CD4-positive, alpha-beta T cell (primary cell): ENCODE measurements around the gene CDH18. TPM values are rescaled to one million over a fixed set of nuclear protein-coding genes. Genes with fewer than 3 reads are reported as not detected.

Experiments used
- ATAC-seq: fragments of 200-7000 bp; cut with Tn5 transposase; one replicate; pipeline ENCODE4 v1.10.0; 2022; ENCODE audit warnings: mild to moderate bottlenecking; ENCODE audit not compliant: poor library complexity
- CTCF ChIA-PET: fragments of 350-600 bp; sonication (Branson Sonifier 250); formaldehyde crosslinking; loops from one replicate; lab custom pipeline; 2021; ENCODE audit warnings: antibody characterized with exemption, inconsistent platforms; lab: Charles Lee
- POLR2A ChIA-PET: fragments of 350-600 bp; sonication (Branson Sonifier 250); formaldehyde crosslinking; loops from one replicate; lab custom pipeline; 2021; ENCODE audit warnings: antibody characterized with exemption, inconsistent platforms; lab: Charles Lee
- DNase-seq, 14 experiments: peaks; one replicate each; pipeline ENCODE4 v3.0.0-alpha.2; 2013 to 2020; ENCODE audit warnings: mixed read lengths in 2 of 14
- H3K27ac ChIP-seq, 2 donors: one replicate each; pipeline versions ENCODE4 v1.5.1 to v1.7.0; 2013; ENCODE audit warnings: low read length in 2 of 2, low read depth in 1 of 2, mild to moderate bottlenecking in 1 of 2
- H3K27me3 ChIP-seq, 2 experiments: 1 replicate in 1 of 2; 2 replicates in 1 of 2; pipeline versions ENCODE4 v1.6.1 to v1.7.0; 2013; ENCODE audit warnings: low read length in 2 of 2, control low read depth in 1 of 2, mild to moderate bottlenecking in 1 of 2, moderate library complexity in 1 of 2; ENCODE audit not compliant: insufficient read depth in 2 of 2, control insufficient read depth in 1 of 2
- H3K36me3 ChIP-seq: one replicate; pipeline ENCODE4 v1.6.1; 2013; ENCODE audit warnings: low read length, control low read depth; ENCODE audit not compliant: insufficient read depth
- H3K4me1 ChIP-seq: one replicate; pipeline ENCODE4 v1.6.1; 2013; ENCODE audit warnings: low read length, control low read depth; ENCODE audit not compliant: insufficient read depth
- H3K4me3 ChIP-seq: one replicate; pipeline ENCODE4 v1.5.1; 2013; ENCODE audit warnings: mild to moderate bottlenecking, low read length, moderate library complexity
- H3K9me3 ChIP-seq, 2 experiments: 1 replicate in 1 of 2; 2 replicates in 1 of 2; pipeline versions ENCODE4 v1.6.1 to v1.7.0; 2013; ENCODE audit warnings: low read length in 2 of 2, mild to moderate bottlenecking in 2 of 2, control low read depth in 1 of 2, moderate library complexity in 1 of 2; ENCODE audit not compliant: control insufficient read depth in 1 of 2, insufficient read depth in 1 of 2
- H3K27ac Mint-ChIP-seq: one replicate; pipeline ENCODE4 v1.8.0; 2020; ENCODE audit warnings: mixed read lengths
- H3K27me3 Mint-ChIP-seq: one replicate; pipeline ENCODE4 v1.8.0; 2021; ENCODE audit warnings: mixed read lengths
- H3K36me3 Mint-ChIP-seq: one replicate; pipeline ENCODE4 v1.8.0; 2021; ENCODE audit warnings: low read depth, mixed read lengths
- H3K4me1 Mint-ChIP-seq: one replicate; pipeline ENCODE4 v1.8.0; 2021; ENCODE audit warnings: low read depth, mixed read lengths
- H3K4me3 Mint-ChIP-seq: one replicate; pipeline ENCODE4 v1.8.0; 2020; ENCODE audit warnings: mild to moderate bottlenecking, mixed read lengths
- H3K9me3 Mint-ChIP-seq: one replicate; pipeline ENCODE4 v1.8.0; 2020; ENCODE audit warnings: mixed read lengths
- intact Hi-C, 2 experiments: fragments of 100-400 bp; cut with DNase I in 1 of 2; cut with micrococcal nuclease in 1 of 2; formaldehyde crosslinking; loops; one replicate each; pipeline versions ENCODE4 v1.15.1 to v1.9.0; 2023 to 2025; cut with DNase I, micrococcal nuclease
- total RNA-seq, 174 experiments: library from RNA in 2 of 174; stranded (reverse) in 2 of 174; gene quantifications; one replicate each; pipeline ENCODE4 v1.2.3 and lab custom pipeline; 2021 to 2026
- TF ChIP-seq, protein P1 (sequence below): fragments of 200-600 bp; IDR thresholded peaks from one replicate; pipeline ENCODE4 v1.8.0; 2022; ENCODE audit warnings: antibody characterized with exemption, mild to moderate bottlenecking

Gene CDH18
- total RNA-seq, 2 experiments from 2014 or later: not detected

DNA sequence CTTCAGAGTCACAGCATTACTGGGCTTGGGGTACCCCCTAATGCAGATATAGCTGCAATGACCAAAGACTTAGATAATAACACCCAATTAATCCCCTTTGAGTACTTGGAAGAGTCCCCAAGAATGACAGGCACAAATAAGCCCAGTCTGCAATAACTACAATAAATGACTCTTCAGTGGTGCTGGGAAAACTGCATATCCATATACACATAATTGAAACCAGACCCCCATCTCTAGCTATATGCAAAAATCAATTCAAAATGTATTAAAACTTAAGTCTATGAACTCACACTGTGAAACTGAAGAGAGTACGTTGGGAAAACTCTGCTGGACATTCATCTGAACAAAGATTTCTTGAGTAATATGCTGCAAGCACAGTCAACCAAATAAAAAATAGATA lies 422.5 kb downstream of the CDH18 start:
- Mint-ChIP-seq H3K9me3 (peaks cover 8% of the 10 kb centered on the region), H3K4me3 (no peak overlapping the region), H3K27me3 (no peaks in the 10 kb centered on the region), H3K36me3 (no peaks in the 10 kb centered on the region), H3K27ac (no peak overlapping the region), H3K4me1 (no peaks in the 10 kb centered on the region)
- H3K27me3 ChIP-seq: no peaks in the 10 kb centered on the region
- no peak for DNase-seq
- no peaks in the 10 kb centered on the region for H3K36me3 ChIP-seq
- H3K4me3 ChIP-seq: no peak overlapping the region
- H3K27ac ChIP-seq: no peak overlapping the region
- H3K4me1 ChIP-seq: no peaks in the 10 kb centered on the region
- no peak for ATAC-seq
- H3K9me3 ChIP-seq: peaks cover 4 to 5% of the 10 kb centered on the region in 2 experiments
- TF ChIP-seq, protein P1, sequence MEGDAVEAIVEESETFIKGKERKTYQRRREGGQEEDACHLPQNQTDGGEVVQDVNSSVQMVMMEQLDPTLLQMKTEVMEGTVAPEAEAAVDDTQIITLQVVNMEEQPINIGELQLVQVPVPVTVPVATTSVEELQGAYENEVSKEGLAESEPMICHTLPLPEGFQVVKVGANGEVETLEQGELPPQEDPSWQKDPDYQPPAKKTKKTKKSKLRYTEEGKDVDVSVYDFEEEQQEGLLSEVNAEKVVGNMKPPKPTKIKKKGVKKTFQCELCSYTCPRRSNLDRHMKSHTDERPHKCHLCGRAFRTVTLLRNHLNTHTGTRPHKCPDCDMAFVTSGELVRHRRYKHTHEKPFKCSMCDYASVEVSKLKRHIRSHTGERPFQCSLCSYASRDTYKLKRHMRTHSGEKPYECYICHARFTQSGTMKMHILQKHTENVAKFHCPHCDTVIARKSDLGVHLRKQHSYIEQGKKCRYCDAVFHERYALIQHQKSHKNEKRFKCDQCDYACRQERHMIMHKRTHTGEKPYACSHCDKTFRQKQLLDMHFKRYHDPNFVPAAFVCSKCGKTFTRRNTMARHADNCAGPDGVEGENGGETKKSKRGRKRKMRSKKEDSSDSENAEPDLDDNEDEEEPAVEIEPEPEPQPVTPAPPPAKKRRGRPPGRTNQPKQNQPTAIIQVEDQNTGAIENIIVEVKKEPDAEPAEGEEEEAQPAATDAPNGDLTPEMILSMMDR: no peak
- ChIA-PET POLR2A (no interaction called here), CTCF (no interaction called here)
- intact Hi-C loops: no loop called here

DNA sequence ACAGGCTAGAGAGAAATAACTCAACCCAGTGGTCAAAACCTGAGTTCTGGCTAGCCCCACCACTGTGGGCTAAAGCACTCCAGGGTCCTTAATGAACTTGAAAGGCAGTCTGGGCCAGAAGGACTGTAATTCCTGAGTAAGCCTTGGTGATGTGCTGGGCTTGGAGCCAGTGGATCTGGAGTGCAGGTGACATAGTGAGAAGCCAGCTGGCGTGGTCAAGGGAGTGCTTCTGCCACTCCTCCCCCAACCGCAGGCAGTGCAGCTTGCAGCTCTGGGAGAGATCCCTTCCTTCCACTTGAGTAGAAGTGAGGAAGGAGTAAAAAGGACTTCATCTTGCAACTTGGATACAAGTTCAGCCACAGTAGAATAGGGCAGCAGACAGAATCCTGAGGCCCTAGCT lies 424.0 kb downstream of the CDH18 start:
- Mint-ChIP-seq H3K27ac (no peak overlapping the region), H3K36me3 (no peaks in the 10 kb centered on the region), H3K4me1 (no peaks in the 10 kb centered on the region), H3K4me3 (no peak overlapping the region), H3K27me3 (no peaks in the 10 kb centered on the region), H3K9me3 (peaks cover 10% of the 10 kb centered on the region)
- Histone ChIP-seq H3K4me3 (no peak overlapping the region), H3K36me3 (no peaks in the 10 kb centered on the region), H3K27ac (no peak overlapping the region), H3K9me3 (peaks cover under 1 to 4% of the 10 kb centered on the region in 2 experiments), H3K27me3 (no peaks in the 10 kb centered on the region), H3K4me1 (no peaks in the 10 kb centered on the region)
- CTCF ChIA-PET: no interaction called here
- ATAC-seq (no peak), DNase-seq (no peak)
- intact Hi-C loops: no loop called here
- TF ChIP-seq, protein P1: no peak
- POLR2A ChIA-PET: no interaction called here

DNA sequence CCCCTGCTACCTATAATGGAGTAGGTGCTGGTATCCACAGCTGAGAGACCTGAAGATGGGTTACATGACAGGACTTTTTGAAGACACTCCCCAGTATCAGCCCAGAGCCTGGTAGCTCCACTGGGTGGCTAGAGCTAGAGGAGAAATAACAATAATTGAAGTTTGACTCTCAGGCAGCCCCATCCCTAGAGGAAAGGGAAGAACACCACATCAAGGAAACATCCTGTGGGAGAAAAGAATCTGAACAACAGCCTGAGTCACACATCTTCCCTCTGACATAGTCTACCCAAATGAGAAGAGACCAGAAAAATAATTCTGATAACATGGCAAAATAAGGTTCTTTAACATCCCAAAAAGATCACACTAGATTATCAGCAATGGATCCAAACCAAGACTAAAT lies 432.1 kb downstream of the CDH18 start:
- Mint-ChIP-seq H3K36me3 (no peaks in the 10 kb centered on the region), H3K4me1 (no peaks in the 10 kb centered on the region), H3K9me3 (peaks cover 16% of the 10 kb centered on the region), H3K27ac (no peak overlapping the region), H3K4me3 (no peak overlapping the region), H3K27me3 (no peaks in the 10 kb centered on the region)
- DNase-seq: no peak
- intact Hi-C loops: no loop called here
- POLR2A ChIA-PET: no interaction called here
- TF ChIP-seq, protein P1: no peak
- Histone ChIP-seq H3K4me1 (no peaks in the 10 kb centered on the region), H3K36me3 (no peaks in the 10 kb centered on the region), H3K27me3 (no peaks in the 10 kb centered on the region), H3K9me3 (peaks cover 0 to 8% of the 10 kb centered on the region in 2 experiments), H3K4me3 (no peak overlapping the region), H3K27ac (no peak overlapping the region)
- no peak for ATAC-seq
- CTCF ChIA-PET: no interaction called here
